ENCODE results near the gene CLSTN2.

DNA sequence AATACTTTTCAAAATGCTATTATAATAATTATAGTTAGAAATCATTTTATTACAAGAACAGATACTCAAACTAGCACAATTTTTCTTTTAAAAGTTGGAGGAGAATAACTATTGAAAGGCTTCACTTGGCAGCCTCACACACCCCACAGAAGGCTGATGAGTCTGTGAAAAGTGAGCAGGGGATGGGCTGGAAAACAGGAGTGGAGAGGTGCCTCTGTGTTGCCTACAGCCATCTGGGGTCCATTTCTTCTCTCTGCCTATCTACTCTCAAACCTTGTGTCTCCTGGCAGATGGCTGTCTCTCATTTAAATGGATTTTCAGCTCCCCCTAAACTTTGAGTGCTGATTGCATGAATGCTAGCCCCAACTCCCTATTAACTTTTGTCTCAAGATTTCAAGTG, 230.8 kb downstream of the CLSTN2 start:
- TF ChIP-seq, protein P1, sequence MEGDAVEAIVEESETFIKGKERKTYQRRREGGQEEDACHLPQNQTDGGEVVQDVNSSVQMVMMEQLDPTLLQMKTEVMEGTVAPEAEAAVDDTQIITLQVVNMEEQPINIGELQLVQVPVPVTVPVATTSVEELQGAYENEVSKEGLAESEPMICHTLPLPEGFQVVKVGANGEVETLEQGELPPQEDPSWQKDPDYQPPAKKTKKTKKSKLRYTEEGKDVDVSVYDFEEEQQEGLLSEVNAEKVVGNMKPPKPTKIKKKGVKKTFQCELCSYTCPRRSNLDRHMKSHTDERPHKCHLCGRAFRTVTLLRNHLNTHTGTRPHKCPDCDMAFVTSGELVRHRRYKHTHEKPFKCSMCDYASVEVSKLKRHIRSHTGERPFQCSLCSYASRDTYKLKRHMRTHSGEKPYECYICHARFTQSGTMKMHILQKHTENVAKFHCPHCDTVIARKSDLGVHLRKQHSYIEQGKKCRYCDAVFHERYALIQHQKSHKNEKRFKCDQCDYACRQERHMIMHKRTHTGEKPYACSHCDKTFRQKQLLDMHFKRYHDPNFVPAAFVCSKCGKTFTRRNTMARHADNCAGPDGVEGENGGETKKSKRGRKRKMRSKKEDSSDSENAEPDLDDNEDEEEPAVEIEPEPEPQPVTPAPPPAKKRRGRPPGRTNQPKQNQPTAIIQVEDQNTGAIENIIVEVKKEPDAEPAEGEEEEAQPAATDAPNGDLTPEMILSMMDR (IDR thresholded peaks at IDR 0.05): no peak
- no peak for TF ChIP-seq POLR2A (IDR thresholded peaks at IDR 0.05)
